Stimulated activated naive CD4-positive, alpha-beta T cell (primary cell): ENCODE data around the gene MYLK3.

Experiments
- DNase-seq, 6 experiments: peaks; one replicate each; lab custom pipeline; 2025; lab: John Stamatoyannopoulos, UW

The MYLK3 gene

DNA sequence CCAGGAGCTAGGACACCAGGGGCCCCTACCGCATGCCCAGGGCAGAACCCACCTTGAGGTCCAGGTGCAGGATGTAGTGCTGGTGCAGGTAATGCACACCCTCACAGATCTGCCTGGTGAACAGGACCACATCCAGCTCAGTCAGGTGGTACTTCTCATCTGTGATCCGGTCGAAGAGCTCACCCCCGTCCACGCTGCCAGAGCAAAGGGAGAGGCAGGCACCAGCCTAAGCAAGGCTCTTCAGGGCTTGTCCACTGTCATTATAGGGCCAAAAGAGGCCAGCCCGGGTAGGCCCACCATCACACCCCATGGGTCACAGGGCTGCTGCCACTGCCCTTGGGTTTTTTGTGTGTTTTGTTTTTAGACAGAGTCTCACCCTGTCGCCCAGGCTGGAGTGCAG lies 21.0 kb downstream of the MYLK3 start:
- DNase-seq: no peak

- DNase-seq: no peak
Measured at GRCh38 chr16:46721885-46722284, 26.3 kb downstream of the MYLK3 start.

DNA sequence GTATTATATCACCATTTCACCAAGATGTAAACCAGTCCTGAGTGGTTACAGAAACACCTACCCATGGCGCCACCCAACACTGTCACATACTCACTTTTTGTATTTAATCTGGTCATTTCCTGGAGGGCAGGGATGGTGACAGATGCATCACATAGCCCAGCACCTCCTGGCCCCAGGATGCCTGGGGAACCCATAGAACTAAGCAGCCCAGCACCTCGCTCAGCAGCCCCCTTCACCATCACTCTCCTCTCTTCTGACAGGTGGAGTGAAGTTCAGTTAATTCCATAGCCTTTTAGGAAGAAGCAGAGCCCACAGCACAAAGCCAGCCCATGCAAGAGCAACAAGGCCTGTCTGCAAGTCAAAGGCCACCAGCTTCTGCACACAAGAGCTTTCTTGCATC lies 27.5 kb downstream of the MYLK3 start:
- DNase-seq: no peak

DNA sequence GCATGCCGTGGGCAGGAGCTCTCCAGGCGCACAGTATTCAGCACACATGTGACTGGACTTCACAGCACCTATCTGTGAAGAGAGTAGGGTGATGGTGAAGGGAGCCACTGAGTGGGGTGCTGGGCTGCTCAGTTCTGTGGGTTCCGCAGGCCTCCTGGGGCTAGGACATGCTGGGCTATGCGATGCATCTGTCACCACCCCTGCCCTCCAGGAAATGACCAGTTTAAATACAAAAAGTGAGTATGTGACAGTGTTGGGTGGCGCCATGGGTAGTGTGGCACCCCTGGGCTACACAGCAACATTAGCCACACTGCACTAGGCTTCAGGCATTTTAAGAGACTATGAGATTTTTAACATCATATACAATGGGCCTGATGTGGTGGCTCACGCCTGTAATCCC lies 28.6 kb downstream of the MYLK3 start:
- DNase-seq: no peak

- DNase-seq: no peak
Measured at GRCh38 chr16:46718214-46718613, 29.9 kb downstream of the MYLK3 start.

- DNase-seq: no peak
Measured at GRCh38 chr16:46717692-46718091, 30.5 kb downstream of the MYLK3 start.

GRCh38 chr16:46715769-46716305 lies 32.3 kb downstream of the MYLK3 start:
- DNase-seq: no peak

- no peak for DNase-seq
Measured at GRCh38 chr16:46714797-46715591, 33.1 kb downstream of the MYLK3 start.

- DNase-seq: no peak
Measured at GRCh38 chr16:46713634-46714033, 34.5 kb downstream of the MYLK3 start.

- no peak for DNase-seq
Measured at GRCh38 chr16:46712911-46713310, 35.2 kb downstream of the MYLK3 start.

GRCh38 chr16:46711106-46712058 lies 36.8 kb downstream of the MYLK3 start:
- DNase-seq: no peak

- no peak for DNase-seq
Measured at GRCh38 chr16:46709469-46710005, 38.6 kb downstream of the MYLK3 start.

DNA sequence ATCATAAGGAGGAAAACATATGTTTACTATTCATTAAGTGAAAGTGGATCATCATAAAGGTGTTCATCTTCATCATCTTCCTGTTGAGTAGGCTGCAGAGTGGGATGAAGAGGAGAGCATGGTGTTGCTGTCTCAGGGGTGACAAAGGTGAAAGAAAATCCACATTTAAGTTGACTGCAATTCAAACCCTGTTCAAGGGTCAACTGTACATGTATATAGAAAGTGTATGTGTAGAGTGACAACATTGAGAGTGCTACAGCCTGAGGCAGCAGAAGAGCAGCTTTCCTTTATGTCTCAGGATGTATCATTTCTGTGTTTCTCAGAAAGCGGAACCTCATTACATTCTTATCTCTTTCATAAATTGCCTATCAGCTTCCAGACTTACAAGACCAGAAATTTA lies 41.5 kb downstream of the MYLK3 start:
- DNase-seq: no peak

DNA sequence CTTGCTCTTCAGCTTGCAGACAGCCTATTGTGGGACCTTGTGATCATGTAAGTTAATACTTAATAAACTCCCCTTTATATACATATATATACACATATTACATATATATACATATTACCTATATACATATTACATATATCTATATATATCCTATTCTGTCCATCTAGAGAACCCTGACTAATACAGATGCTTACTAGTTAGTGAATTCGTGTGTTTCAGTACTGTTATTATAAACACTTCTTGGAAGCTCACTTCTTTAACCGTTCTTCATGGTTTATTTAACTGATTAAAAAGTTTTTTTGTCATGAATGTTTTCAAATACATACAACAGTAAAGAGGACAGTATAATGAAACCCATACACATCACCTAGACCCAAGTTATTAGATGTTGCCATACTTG lies 46.1 kb downstream of the MYLK3 start:
- DNase-seq: no peak

DNA sequence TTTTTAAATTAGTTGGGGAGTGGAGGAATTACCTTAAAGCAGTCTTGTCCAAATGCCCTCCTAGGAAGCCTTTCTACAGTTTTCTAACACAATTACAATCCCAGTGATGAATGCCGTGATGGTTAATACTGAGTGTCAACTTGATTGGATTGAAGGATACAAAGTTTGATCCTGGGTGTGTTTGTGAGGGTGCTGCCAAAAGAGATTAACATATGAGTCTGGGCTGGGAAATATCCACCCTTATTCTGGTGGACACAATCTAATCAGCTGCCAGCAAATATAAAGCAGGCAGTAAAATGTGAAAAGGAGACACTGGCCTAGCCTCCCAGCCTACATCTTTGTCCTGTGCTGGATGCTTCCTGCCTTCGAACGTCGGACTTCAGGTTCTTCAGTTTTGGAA lies 46.5 kb downstream of the MYLK3 start:
- DNase-seq: no peak

- DNase-seq: no peak
Measured at GRCh38 chr16:46700048-46700447, 48.1 kb downstream of the MYLK3 start.

- no peak for DNase-seq
Measured at GRCh38 chr16:46696957-46697356, 51.2 kb downstream of the MYLK3 start.

DNA sequence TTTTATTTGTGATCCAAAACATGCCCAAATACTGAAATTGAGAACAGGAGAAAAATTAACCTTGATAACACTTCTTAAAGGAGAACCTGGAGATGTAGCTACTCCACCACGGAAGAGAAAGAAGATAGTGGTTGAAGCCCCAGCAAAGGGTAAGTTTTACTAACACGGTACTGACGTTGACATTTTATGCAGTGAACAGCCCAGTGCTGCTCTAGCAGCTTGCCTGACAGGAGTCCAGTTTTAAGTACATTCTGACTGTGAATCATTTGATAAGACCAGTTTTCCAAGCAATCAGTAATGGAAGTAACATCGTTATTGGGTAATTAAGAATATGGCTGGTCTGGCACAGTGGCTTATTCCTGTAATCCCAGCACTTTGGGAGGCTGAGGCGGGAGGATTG lies 52.2 kb downstream of the MYLK3 start:
- no peak for DNase-seq

DNA sequence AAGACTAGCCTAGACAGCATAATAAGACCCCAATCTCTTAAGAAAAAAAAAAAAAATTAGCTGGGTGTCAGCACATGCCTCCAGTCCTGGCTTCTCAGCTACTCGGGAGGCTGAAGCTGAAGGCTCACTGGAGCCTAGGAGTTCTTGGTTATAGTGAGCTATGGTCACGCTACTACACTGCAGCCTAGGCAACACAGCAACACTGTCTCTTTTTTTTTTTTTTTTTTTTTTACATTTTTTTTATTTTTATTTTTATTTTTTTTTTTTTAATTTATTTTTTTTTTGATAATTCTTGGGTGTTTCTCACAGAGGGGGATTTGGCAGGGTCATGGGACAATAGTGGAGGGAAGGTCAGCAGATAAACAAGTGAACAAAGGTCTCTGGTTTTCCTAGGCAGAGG lies 54.5 kb downstream of the MYLK3 start:
- DNase-seq: no peak

DNA sequence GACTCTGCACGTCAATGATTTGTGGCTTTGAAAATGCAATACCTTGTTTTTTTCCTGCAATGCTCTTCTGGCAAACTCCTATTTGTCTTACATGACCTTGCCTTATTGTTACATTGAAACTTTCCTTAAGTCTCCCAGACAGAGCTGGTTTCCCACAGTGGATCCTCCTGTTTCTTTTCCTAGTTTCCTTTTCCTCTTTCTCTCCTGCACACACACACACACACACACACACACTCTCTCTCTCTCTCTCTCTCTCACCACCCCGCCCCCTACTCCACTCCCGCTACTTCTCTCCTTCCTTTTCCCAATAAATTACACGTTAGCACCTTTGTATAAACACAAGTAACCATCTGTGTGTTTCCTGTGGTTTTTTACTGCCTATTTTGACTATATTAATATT lies 56.4 kb downstream of the MYLK3 start:
- no peak for DNase-seq

DNA sequence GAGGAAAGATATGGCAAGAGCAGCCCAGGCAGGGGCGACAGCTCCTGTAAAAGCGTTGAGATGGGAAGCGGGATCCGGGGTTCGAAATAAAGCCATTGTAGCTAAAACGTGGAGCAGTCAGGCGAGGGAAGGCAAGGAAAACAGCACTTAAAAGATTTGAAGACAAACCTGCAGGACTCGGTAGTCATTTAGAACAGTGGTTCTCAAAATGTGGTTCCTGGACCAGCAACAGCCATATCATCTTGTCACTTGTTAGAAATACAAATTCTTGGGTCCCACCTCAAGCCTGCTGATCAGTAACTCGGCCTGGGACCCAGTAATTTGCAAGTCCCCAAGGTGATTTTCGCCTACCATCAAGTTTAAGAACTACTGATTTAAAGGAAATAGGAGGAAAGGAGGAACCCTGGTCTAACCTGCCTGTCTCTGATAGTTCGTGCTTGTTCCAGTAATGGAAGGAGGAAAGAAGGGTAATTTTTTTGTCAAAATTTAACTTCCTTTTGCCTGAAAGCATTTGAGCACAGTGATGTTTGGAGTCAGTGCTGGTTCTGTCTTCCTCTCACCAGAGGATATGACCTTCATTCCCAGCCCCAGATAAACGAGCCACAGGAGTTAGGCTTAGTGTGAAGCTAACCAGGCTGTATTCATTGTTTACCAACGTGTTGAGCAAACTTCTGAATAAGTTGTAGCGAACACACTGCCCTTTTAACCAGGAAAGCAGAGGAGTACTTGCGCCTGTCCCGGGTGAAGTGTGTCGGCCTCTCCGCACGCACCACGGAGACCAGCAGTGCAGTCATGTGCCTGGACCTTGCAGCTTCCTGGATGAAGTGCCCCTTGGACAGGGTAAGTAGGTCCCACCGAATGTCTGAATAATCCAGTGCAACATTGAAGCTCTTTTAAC lies 57.6 kb downstream of the MYLK3 start:
- DNase-seq: no peak
